Measurements from ENCODE around the gene C16orf74. TPM values are rescaled to one million over a fixed set of nuclear protein-coding genes. Genes with fewer than 3 reads are reported as not detected.

C16orf74 gene
- total RNA-seq, 1 experiment from 2014 or later = 44.3 TPM

DNA sequence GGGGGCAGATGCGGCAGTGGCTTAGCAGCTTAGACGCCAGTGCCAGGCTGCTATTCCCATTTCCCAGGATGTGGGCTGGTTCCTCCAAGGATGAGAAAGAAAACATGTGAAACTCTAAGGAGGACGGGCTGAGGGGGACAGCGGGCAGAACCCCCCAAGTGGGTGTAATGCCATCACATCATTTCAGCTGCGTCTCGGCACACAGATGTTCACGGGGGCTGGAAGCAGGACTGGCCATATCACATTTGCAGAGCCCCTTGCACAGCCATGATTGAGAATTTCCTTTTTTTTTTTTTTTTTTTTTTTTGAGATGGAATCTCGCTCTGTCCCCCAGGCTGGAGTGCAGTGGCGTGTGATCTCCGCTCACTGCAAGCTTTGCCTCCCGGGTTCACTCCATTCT lies 46.9 kb downstream of the C16orf74 start:
- no peak for DNase-seq
- H3K9me2 ChIP-seq (ENCODE audit: insufficient read depth) = no peaks in the 10 kb centered on the region
- H3K4me2 ChIP-seq = no peak overlapping the region
- no peaks in the 10 kb centered on the region; the same call in 1 of the 2 replicates for H3F3A ChIP-seq (ENCODE audit: insufficient read depth, low read depth)
- no peaks in the 10 kb centered on the region for H3K27me3 ChIP-seq (ENCODE audit: insufficient read depth, low read depth)
- intact Hi-C loops (cut with micrococcal nuclease; ENCODE audit: unreplicated experiment) = no loop called here
- H3K9me3 ChIP-seq (ENCODE audit: insufficient read depth, low read depth) = no peaks in the 10 kb centered on the region
- ChIA-PET CTCF (no interaction called here), POLR2A (ENCODE audit: unreplicated experiment) (no interaction called here)
- TF ChIP-seq CTCF (conservative IDR thresholded peaks at IDR 0.05) = no peak
- TF ChIP-seq EZH2 (IDR thresholded peaks at IDR 0.05; ENCODE audit: low read depth) = no peak
- BruUV-seq (replicated peaks) = no TSS peak
- no peaks in the 10 kb centered on the region for H3K4me1 ChIP-seq (replicated peaks; ENCODE audit: insufficient read depth)
- no peak overlapping the region for H3K4me3 ChIP-seq
- 0 out of 2 replicates have a peak, but pooled peaks cover under 1% of the 10 kb centered on the region for H4K20me1 ChIP-seq (ENCODE audit: insufficient read depth)
- no peaks in the 10 kb centered on the region for H3K79me2 ChIP-seq (ENCODE audit: low read depth)
- H3K27ac ChIP-seq = no peak overlapping the region
- H2AFZ ChIP-seq = no peak overlapping the region
- no peaks in the 10 kb centered on the region; the same call in 1 of the 2 replicates for H3K36me3 ChIP-seq (ENCODE audit: low read depth)

DNA sequence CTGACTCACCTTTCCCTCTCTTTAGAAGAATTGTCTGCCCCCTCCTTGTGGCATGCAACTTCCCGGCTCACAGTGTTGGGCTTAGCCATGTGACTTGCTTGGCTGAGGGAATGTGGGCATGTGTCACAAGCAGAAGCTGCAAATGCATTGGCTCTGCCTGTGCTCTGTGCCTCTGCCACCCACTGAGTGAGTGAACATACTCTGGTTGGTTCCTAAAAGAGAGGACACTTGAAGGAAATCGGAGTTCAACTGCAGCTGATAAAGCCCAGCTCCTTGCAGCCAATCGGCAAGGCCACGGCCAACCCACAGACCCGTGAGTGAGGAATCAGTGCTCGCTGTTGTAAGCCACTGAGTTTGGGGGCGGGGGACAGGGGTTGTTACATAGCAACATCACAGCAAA lies 51.3 kb downstream of the C16orf74 start:
- H3K36me3 ChIP-seq (ENCODE audit: low read depth) = no peaks in the 10 kb centered on the region
- H3K4me3 ChIP-seq = no peak overlapping the region
- no TSS peak for BruUV-seq (replicated peaks)
- no peaks in the 10 kb centered on the region for H3K9me3 ChIP-seq (ENCODE audit: insufficient read depth, low read depth)
- peaks cover 3% of the 10 kb centered on the region; the same call in 1 of the 2 replicates for H4K20me1 ChIP-seq (ENCODE audit: insufficient read depth)
- no peaks in the 10 kb centered on the region for H3K4me1 ChIP-seq (replicated peaks; ENCODE audit: insufficient read depth)
- ChIA-PET POLR2A (ENCODE audit: unreplicated experiment) (no interaction called here), CTCF (interaction anchor here (0.5 kb wide), 1 partner anchor 20 kb away, joined by 5 read pairs; no protein-coding TSS in a partner anchor)
- TF ChIP-seq EZH2 (IDR thresholded peaks at IDR 0.05; ENCODE audit: low read depth) (no peak), CTCF (conservative IDR thresholded peaks at IDR 0.05) (no peak)
- no peaks in the 10 kb centered on the region; the same call in 1 of the 2 replicates for H3F3A ChIP-seq (ENCODE audit: insufficient read depth, low read depth)
- no peaks in the 10 kb centered on the region for H3K27me3 ChIP-seq (ENCODE audit: insufficient read depth, low read depth)
- intact Hi-C loops (cut with micrococcal nuclease; ENCODE audit: unreplicated experiment) = no loop called here
- no peaks in the 10 kb centered on the region for H3K9me2 ChIP-seq (ENCODE audit: insufficient read depth)
- H3K27ac ChIP-seq = no peak overlapping the region
- H2AFZ ChIP-seq = no peak overlapping the region
- no peaks in the 10 kb centered on the region for H3K79me2 ChIP-seq (ENCODE audit: low read depth)
- no peak for DNase-seq
- no peak overlapping the region for H3K4me2 ChIP-seq

DNA sequence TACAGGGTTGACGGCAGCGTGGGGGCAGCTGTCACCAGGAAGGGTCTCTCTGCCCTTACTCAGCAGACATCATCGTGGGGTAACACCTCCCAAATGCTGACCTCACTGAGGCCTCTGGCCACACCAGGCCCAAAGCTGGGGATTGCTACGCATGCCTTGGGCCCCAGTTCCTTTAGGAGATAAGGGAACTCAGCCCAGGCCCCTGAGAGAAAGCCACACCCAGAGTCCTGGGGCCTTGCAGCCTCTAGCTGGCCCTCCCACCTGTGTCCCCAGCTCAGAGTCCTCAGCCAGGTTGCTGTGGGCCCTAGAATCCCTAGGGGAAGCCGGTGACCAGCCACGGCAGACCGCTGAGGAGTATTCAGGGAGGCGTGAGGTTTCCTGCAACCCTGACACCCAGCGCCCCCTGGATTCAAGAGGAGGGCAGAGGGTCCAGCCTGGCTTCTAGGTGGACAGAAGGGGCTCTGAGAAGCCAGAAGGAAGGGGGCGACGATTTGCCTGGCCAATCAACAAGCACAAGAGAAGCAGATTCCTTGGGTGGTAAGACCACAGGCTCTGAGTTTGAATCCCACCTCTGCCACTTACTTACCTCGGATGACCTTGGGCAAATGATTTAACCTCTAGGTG lies 51.8 kb downstream of the C16orf74 start:
- Histone ChIP-seq H4K20me1 (ENCODE audit: insufficient read depth) (peaks cover 3% of the 10 kb centered on the region; the same call in 1 of the 2 replicates), H3K27ac (no peak overlapping the region), H3F3A (ENCODE audit: insufficient read depth, low read depth) (no peaks in the 10 kb centered on the region; the same call in 1 of the 2 replicates), H3K9me2 (ENCODE audit: insufficient read depth) (no peaks in the 10 kb centered on the region), H3K79me2 (ENCODE audit: low read depth) (no peaks in the 10 kb centered on the region), H3K4me2 (no peak overlapping the region), H3K4me3 (no peak overlapping the region), H3K27me3 (ENCODE audit: insufficient read depth, low read depth) (no peaks in the 10 kb centered on the region), H2AFZ (no peak overlapping the region), H3K36me3 (ENCODE audit: low read depth) (no peaks in the 10 kb centered on the region), H3K9me3 (ENCODE audit: insufficient read depth, low read depth) (no peaks in the 10 kb centered on the region), H3K4me1 (replicated peaks; ENCODE audit: insufficient read depth) (no peaks in the 10 kb centered on the region)
- CTCF ChIA-PET = interaction anchor here (0.5 kb wide), 1 partner anchor 21 kb away, joined by 5 read pairs; no protein-coding TSS in a partner anchor
- BruUV-seq (replicated peaks) = no TSS peak
- intact Hi-C loops (cut with micrococcal nuclease; ENCODE audit: unreplicated experiment) = no loop called here
- no peak for TF ChIP-seq CTCF (conservative IDR thresholded peaks at IDR 0.05)
- no peak for DNase-seq
- POLR2A ChIA-PET (ENCODE audit: unreplicated experiment) = no interaction called here
